MG63 (cell line): ENCODE data around the gene POMT2. TPM values are rescaled to one million over a fixed set of nuclear protein-coding genes. Genes with fewer than 3 reads are reported as not detected.
"Not testable (repeated sequence)": the region's sequence is repeated elsewhere in the genome, so short reads cannot be mapped to it uniquely, and the experiment has no call there.

Experiments used
- DNase-seq: peaks from one replicate; pipeline ENCODE4 v3.0.0-alpha.2; 2020
- H3K27me3 ChIP-seq: fragments of 250-450 bp; sonication (Bioruptor Pico); 2 replicates; pipeline ENCODE4 v1.5.1; 2020; ENCODE audit warnings: mild to moderate bottlenecking, moderate library complexity
- H3K36me3 ChIP-seq: fragments of 250-450 bp; sonication (Bioruptor Pico); 2 replicates; pipeline ENCODE4 v1.5.1; 2020; ENCODE audit warnings: mild to moderate bottlenecking, moderate library complexity
- H3K4me3 ChIP-seq: fragments of 250-450 bp; sonication (Bioruptor Pico); 2 replicates; pipeline ENCODE4 v1.5.1; 2020; ENCODE audit warnings: mild to moderate bottlenecking, moderate library complexity
- H3K9me3 ChIP-seq: fragments of 250-450 bp; sonication (Bioruptor Pico); 2 replicates; pipeline ENCODE4 v1.5.1; 2020; ENCODE audit warnings: mild to moderate bottlenecking, moderate library complexity
- total RNA-seq: library from RNA; depleted of rRNA; stranded (reverse); fragments of >200 nt; shearing (Covaris generic); gene quantifications from 2 replicates; pipeline ENCODE4 v1.2.3, GENCODE V29; 2014; ENCODE audit warnings: low replicate concordance

The POMT2 gene
- total RNA-seq, 1 experiment from 2014 or later, result 11.5 TPM

DNA sequence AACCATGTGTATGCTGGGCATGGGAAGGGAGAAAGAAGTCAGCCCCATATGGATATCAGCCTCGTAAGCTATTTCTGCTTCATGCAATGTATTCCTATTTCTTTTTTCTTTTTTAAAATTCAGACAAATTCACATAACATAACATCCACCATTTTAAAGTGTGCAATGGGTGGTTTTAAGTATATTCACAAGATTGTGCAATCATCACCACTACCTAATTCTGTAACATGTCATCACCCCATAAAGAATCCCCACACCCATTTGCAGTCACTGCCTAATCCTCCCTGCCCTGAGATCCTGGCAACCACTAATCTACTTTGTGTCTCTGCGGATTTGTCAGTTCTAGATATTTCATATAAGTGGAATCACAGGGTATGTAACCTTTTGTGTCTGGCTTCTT lies 9.5 kb downstream of the POMT2 start:
- no peaks in the 10 kb centered on the region for H3K27me3 ChIP-seq
- no peaks in the 10 kb centered on the region for H3K9me3 ChIP-seq
- no peak for DNase-seq
- no peak overlapping the region for H3K4me3 ChIP-seq
- no peaks in the 10 kb centered on the region for H3K36me3 ChIP-seq

- Histone ChIP-seq H3K9me3 (no peaks in the 10 kb centered on the region), H3K27me3 (no peaks in the 10 kb centered on the region), H3K4me3 (no peak overlapping the region), H3K36me3 (no peaks in the 10 kb centered on the region)
- peak; percentile 26 for DNase-seq
These were observed 10.7 kb downstream of the POMT2 start for GRCh38 chr14:77310026-77310425.

DNA sequence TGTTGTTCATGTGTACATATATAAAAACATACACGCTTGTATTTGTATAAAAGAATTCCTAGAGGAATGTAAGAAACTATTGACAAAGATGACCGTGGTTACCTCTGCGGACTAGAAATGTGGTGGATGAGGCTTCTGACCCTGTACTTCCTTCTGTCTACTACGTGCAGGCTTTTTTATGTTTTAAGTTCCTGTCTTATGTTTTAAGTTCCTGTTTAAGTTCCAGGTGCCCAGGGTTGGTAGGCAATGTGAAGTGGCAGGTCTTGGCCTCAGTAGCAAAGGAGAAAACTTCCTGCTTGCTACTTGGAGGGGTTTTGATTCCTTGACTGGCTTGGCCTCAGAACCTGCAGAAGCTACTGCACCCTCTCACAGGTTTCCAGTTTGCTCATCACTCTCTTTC lies 11.6 kb downstream of the POMT2 start:
- Histone ChIP-seq H3K9me3 (no peaks in the 10 kb centered on the region), H3K27me3 (no peaks in the 10 kb centered on the region), H3K4me3 (no peak overlapping the region), H3K36me3 (peaks cover 4% of the 10 kb centered on the region; the same call in 1 of the 2 replicates)
- no peak for DNase-seq

- no peak overlapping the region for H3K4me3 ChIP-seq
- H3K9me3 ChIP-seq, result no peaks in the 10 kb centered on the region
- H3K36me3 ChIP-seq, result peaks cover 8% of the 10 kb centered on the region
- DNase-seq, result peak; percentile 27
- no peaks in the 10 kb centered on the region for H3K27me3 ChIP-seq
These were observed 13.7 kb downstream of the POMT2 start for GRCh38 chr14:77306851-77307496.

- Histone ChIP-seq H3K4me3 (no peak overlapping the region), H3K9me3 (no peaks in the 10 kb centered on the region), H3K27me3 (no peaks in the 10 kb centered on the region), H3K36me3 (peaks cover 8% of the 10 kb centered on the region)
- no peak for DNase-seq
These were observed 14.3 kb downstream of the POMT2 start for GRCh38 chr14:77306416-77306815.

- DNase-seq, result no peak
- Histone ChIP-seq H3K4me3 (no peak overlapping the region), H3K27me3 (no peaks in the 10 kb centered on the region)
These were observed 15.0 kb downstream of the POMT2 start for GRCh38 chr14:77305696-77306095.

DNA sequence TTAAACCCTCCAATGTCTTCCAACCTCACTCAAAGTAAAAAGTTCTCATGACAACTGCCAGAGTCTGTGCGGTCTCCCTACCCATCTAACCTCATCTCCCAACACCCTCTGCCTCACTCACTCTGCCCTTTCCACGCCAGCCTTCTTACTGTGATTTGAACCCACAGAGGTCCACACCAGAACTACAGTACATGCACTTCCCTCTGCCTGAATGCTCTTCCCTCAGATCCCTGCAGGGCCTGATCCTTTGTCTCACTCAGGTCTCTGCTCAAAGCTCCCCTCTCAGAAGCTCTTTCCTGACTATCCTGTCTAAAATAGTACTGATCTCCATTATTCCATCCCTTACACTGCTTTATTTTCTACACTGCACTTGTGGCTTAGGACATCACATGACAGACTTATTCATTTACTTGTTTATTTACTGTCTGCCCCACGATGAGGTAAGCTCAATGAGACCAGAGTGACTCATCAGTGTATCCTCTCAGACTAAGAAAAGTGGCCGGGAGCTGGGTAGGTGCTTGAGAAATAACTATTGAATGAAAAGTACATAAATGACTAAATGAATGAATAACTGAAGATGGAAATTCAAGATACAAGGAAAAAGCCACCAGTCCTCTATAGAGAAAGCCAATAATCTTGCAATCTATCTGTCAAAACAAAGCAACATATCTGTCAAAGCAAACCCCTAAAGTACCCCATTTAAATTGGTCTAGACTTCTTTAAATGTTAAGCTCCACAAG lies 17.1 kb downstream of the POMT2 start:
- H3K27me3 ChIP-seq, result no peaks in the 10 kb centered on the region
- peak; percentile 63 for DNase-seq
- H3K36me3 ChIP-seq, result peaks cover 8% of the 10 kb centered on the region
- no peaks in the 10 kb centered on the region for H3K9me3 ChIP-seq
- no peak overlapping the region for H3K4me3 ChIP-seq

More at GRCh38 chr14:77305696-77306095, 15.0 kb downstream of the POMT2 start:
- Histone ChIP-seq H3K36me3 (peaks cover 8% of the 10 kb centered on the region), H3K9me3 (no peaks in the 10 kb centered on the region)

- H3K9me3 ChIP-seq, result no peaks in the 10 kb centered on the region
- no peak for DNase-seq
- H3K27me3 ChIP-seq, result no peaks in the 10 kb centered on the region
- H3K36me3 ChIP-seq, result peaks cover 8% of the 10 kb centered on the region
- no peak overlapping the region for H3K4me3 ChIP-seq
These were observed 17.8 kb downstream of the POMT2 start for GRCh38 chr14:77302926-77303325.

DNA sequence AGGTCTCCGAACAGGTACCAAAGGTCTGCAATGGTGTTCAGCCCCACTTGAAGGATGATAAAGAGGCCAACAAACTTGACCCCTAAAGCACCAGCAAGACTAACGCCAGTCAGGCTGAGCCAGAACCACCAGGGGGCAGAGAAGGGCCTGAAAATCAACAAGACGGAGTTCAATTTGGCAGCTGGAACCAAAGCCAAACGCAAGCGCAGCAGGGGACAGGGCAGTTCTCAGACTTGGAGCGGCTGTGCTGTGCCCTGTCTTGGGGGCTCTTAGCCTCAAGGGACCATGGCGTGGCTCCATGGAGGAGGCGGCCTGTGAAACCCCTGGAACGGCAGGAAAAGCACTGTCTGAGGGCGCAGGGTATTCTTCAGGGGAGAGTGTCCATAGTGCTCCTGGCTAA lies 19.6 kb downstream of the POMT2 start:
- Histone ChIP-seq H3K4me3 (no peak overlapping the region), H3K36me3 (peaks cover 8% of the 10 kb centered on the region), H3K27me3 (no peaks in the 10 kb centered on the region), H3K9me3 (no peaks in the 10 kb centered on the region)
- DNase-seq, result peak; percentile 38

DNA sequence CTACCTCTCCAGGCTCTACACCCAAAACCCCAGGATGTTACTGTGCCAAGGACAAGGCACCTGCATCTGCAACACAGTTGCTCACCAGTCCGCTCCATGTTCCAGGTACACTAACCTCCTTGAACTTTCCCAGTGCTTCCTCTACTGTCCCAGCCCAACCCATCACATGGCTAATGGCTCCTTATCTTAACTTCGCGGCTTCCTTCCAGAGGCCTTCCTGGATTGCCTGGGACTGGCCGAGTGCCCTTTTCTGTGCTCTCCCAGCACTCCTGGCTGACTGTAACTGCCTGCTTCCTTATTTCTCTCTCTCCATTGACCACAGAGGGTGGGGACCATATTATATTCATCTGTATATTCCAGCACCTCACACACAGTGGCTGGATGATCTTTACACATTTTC lies 20.9 kb downstream of the POMT2 start:
- Histone ChIP-seq H3K36me3 (peaks cover 8% of the 10 kb centered on the region), H3K27me3 (no peaks in the 10 kb centered on the region), H3K4me3 (no peak overlapping the region), H3K9me3 (no peaks in the 10 kb centered on the region)
- DNase-seq, result no peak

DNA sequence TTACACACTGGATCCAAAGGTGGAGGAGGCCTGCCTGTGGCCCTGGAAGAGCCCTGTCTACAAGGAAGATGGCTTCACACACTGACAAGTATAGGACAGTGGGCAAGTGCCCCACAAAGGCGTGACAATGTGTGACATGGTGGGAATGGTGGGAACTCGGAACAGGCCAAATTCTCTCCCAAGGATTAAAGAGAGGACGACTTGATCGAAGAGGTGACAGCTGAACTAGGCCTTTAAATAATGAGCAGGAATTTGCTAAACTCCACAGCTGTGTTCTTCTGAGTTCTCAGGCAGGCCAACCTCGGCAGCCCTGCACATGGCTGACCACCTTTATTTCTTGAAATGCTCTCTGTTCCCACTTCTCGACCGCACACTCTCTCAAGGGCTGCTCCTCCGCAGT lies 23.8 kb downstream of the POMT2 start:
- H3K9me3 ChIP-seq, result no peaks in the 10 kb centered on the region
- no peaks in the 10 kb centered on the region for H3K27me3 ChIP-seq
- H3K4me3 ChIP-seq, result no peak overlapping the region
- H3K36me3 ChIP-seq, result 0 out of 2 replicates have a peak, but pooled peaks cover 2% of the 10 kb centered on the region
- DNase-seq, result no peak

DNA sequence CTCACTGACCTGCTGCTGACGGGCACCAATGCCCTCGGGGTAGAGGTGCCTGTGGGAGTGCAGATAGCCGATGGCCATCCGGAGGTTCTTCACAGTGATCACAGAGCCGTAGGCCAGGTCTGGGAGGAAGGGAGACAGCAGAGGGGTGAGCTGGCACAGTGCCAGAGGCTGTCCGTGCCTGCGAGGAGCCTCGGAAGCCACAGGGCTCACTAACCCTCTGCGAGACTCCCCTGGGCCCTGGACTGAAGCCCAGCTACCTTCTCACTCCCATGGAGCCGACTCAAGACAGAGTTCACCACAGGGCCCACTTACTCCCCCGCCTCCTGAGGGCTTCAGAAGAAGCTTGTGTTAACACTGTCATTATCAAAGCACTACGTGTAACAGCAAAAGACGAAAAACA lies 24.5 kb downstream of the POMT2 start:
- Histone ChIP-seq H3K4me3 (no peak overlapping the region), H3K27me3 (no peaks in the 10 kb centered on the region), H3K36me3 (0 out of 2 replicates have a peak, but pooled peaks cover 2% of the 10 kb centered on the region), H3K9me3 (no peaks in the 10 kb centered on the region)
- DNase-seq, result no peak

- no peak for DNase-seq
- no peaks in the 10 kb centered on the region for H3K27me3 ChIP-seq
- no peak overlapping the region for H3K4me3 ChIP-seq
- no peaks in the 10 kb centered on the region for H3K9me3 ChIP-seq
- H3K36me3 ChIP-seq, result 0 out of 2 replicates have a peak, but pooled peaks cover 2% of the 10 kb centered on the region
These were observed 30.0 kb downstream of the POMT2 start for GRCh38 chr14:77290705-77291104.

DNA sequence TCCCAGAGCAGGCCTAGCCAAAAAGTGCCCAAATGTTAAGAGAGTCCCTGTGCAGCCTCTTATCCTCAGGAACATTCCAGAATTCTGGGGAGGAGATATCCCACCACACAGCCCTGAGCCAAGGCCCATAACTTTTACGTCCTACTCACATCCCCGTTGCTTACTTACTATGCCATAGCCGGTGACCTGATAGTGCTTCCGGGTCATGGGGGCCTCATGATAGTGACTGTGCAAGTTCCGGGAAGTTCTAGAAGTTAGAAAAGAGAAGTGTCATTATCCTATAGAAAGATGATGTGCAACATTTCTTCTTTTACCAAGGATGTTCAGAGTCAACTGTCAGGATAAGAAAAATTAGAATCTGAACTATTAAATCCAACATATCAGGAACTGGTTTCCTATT lies 34.1 kb downstream of the POMT2 start:
- H3K4me3 ChIP-seq, result no peak overlapping the region
- no peaks in the 10 kb centered on the region for H3K9me3 ChIP-seq
- no peaks in the 10 kb centered on the region for H3K36me3 ChIP-seq
- H3K27me3 ChIP-seq, result no peaks in the 10 kb centered on the region
- no peak for DNase-seq

GRCh38 chr14:77284466-77284865 lies 36.2 kb downstream of the POMT2 start:
- no peak for DNase-seq
- no peaks in the 10 kb centered on the region for H3K9me3 ChIP-seq
- H3K27me3 ChIP-seq, result no peaks in the 10 kb centered on the region
- no peaks in the 10 kb centered on the region for H3K36me3 ChIP-seq
- no peak overlapping the region for H3K4me3 ChIP-seq

DNA sequence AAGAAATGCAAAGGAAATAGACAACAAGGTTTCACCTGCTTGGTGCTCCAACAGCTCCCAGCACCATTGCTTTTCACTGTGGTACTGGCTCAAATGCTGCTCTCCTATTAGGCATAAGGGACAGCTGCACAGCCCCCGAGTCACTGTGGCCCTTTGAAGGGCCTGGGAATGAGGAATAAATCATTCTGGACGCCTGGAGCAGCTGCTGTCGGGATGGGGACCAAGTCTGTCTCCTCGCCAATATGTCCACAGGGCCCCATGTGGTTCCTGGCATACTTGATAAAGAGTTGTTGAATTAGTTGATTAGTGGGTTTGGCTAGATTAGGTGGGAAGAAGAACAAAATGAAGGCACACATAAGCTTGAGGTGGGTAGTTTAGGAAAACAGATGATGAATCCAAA lies 36.6 kb downstream of the POMT2 start:
- DNase-seq, result no peak
- Histone ChIP-seq H3K9me3 (no peaks in the 10 kb centered on the region), H3K36me3 (no peaks in the 10 kb centered on the region), H3K27me3 (no peaks in the 10 kb centered on the region), H3K4me3 (no peak overlapping the region)

DNA sequence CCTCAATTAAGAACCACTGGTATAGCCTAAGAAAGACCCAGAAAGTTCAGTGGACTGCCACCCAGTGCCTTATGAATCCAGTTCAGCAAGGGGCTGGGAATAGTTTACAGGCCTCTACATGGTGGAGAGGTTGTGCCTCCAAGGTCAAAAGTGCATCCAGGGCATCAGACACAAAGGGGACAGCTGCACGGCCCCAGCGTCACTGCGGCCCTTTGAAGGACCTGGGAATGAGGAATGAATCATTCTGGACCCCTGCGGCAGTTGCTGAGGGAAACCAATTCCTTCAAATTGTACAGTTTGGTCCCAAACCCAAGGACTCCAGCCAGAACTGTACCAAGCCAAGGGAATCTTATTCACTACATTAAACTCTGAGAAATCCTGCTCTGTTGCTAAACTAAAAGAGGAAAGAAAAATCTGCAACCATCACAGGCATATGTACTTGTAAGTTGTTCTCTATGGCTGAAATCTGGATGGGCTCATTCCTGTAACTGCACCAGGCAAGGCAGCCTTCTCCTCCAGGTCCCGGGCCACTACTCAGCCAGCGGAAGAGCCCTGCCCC lies 38.8 kb downstream of the POMT2 start:
- H3K36me3 ChIP-seq, result no peaks in the 10 kb centered on the region
- H3K27me3 ChIP-seq, result no peaks in the 10 kb centered on the region
- no peak for DNase-seq
- H3K9me3 ChIP-seq, result no peaks in the 10 kb centered on the region
- no peak overlapping the region for H3K4me3 ChIP-seq

DNA sequence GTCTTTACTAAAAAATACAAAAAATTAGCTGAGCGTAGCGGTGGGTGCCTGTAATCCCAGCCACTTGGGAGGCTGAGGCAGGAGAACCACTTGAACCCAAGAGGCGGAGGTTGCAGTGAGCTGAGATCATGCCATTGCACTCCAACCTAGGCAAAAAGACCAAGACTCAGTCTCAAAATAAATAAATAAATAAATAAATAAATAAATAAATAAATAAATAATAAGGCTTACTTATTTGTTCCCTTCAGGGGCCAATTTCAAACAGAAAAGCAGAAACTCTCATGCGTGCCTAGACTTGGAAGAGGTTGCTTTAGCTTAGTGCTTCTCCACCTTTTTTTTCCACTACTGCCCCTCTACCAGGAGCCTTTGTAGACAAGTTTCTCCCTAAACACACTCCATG lies 39.8 kb downstream of the POMT2 start:
- H3K9me3 ChIP-seq, H3K36me3 ChIP-seq, H3K4me3 ChIP-seq, H3K27me3 ChIP-seq, DNase-seq: not testable (repeated sequence)
